K562 (cell line): ENCODE data around the gene CCDC137. TPM values are rescaled to one million over a fixed set of nuclear protein-coding genes. Genes with fewer than 3 reads are reported as not detected.

Experiments used
- ATF3 ChIP-seq, 2 experiments: fragments of 450-650 bp in 1 of 2; sonication (generic) in 1 of 2; formaldehyde crosslinking in 1 of 2; IDR thresholded peaks in 1 of 2; conservative IDR thresholded peaks in 1 of 2; 2 replicates each; pipeline versions ENCODE4 v1.6.1 to v1.8.1; 2016 to 2023; ENCODE audit warnings: mild to moderate bottlenecking in 2 of 2, moderate library complexity in 2 of 2, inconsistent platforms in 1 of 2, missing genetic modification reagents in 1 of 2
- CREM ChIP-seq: IDR thresholded peaks from 2 replicates; pipeline ENCODE4 v1.6.1; 2014; ENCODE audit warnings: antibody characterized with exemption, low read depth
- DNMT1 ChIP-seq: fragments of 450-650 bp; IDR thresholded peaks from 2 replicates; pipeline ENCODE4 v1.6.1; 2016; ENCODE audit warnings: antibody characterized with exemption, mild to moderate bottlenecking
- FOSL1 ChIP-seq: fragments of 200-800 bp; sonication (Bioruptor generic); conservative IDR thresholded peaks from 2 replicates; pipeline ENCODE4 v1.6.1; 2016; ENCODE audit warnings: missing genetic modification characterization, missing compliant biosample characterization
- FOXK2 ChIP-seq, 2 experiments: fragments of 450-650 bp; IDR thresholded peaks in 1 of 2; conservative IDR thresholded peaks in 1 of 2; 2 replicates each; pipeline ENCODE4 v1.6.1; 2016; ENCODE audit warnings: low read depth in 2 of 2, mild to moderate bottlenecking in 1 of 2
- FOXP1 ChIP-seq: sonication (generic); formaldehyde crosslinking; IDR thresholded peaks from 2 replicates; pipeline ENCODE4 v1.8.0; 2022; ENCODE audit warnings: mild to moderate bottlenecking, missing genetic modification reagents
- HNRNPL ChIP-seq: fragments of 200-400 bp; formaldehyde crosslinking; IDR thresholded peaks from 2 replicates; pipeline ENCODE4 v1.6.1; 2017; ENCODE audit warnings: low read depth, mild to moderate bottlenecking, low read length
- KDM2B ChIP-seq: fragments of 250-450 bp; sonication (Bioruptor Pico); IDR thresholded peaks from 2 replicates; pipeline ENCODE4 v1.8.0; 2021; ENCODE audit warnings: mild to moderate bottlenecking, moderate library complexity
- MEF2D ChIP-seq: conservative IDR thresholded peaks from 2 replicates; pipeline ENCODE4 v1.6.1; 2016; ENCODE audit warnings: low read depth, missing genetic modification characterization, missing compliant biosample characterization
- NFXL1 ChIP-seq: fragments of 450-650 bp; formaldehyde crosslinking; IDR thresholded peaks from 2 replicates; pipeline ENCODE4 v1.4.0; 2021; ENCODE audit warnings: mild to moderate bottlenecking
- POU5F1 ChIP-seq: fragments of 150-350 bp; IDR thresholded peaks from 2 replicates; pipeline ENCODE4 v1.6.1; 2014; ENCODE audit warnings: borderline replicate concordance, low read length, low read depth, mild to moderate bottlenecking; ENCODE audit not compliant: partially characterized antibody
- PURB ChIP-seq: sonication (generic); formaldehyde crosslinking; IDR thresholded peaks from 2 replicates; pipeline ENCODE4 v1.9.0; 2021; ENCODE audit warnings: low read depth, mild to moderate bottlenecking, missing genetic modification reagents
- TFE3 ChIP-seq: fragments of 450-650 bp; formaldehyde crosslinking; IDR thresholded peaks from 2 replicates; pipeline ENCODE4 v1.4.0; 2020; ENCODE audit warnings: mild to moderate bottlenecking, mixed read lengths
- TSC22D4 ChIP-seq: fragments of 450-650 bp; IDR thresholded peaks from 2 replicates; pipeline ENCODE4 v1.6.1; 2016; ENCODE audit warnings: missing genetic modification characterization, missing biosample characterization, control low read depth
- WHSC1 ChIP-seq: IDR thresholded peaks from one replicate; pipeline ENCODE4 v1.6.1; 2012; ENCODE audit warnings: low read length, control low read depth, inconsistent platforms
- YBX1 ChIP-seq: fragments of 450-650 bp; IDR thresholded peaks from 2 replicates; pipeline ENCODE4 v1.7.1; 2016; ENCODE audit warnings: mild to moderate bottlenecking
- ZNF263 ChIP-seq: sonication (generic); formaldehyde crosslinking; IDR thresholded peaks from 2 replicates; pipeline ENCODE4 v1.8.0; 2022; ENCODE audit warnings: mild to moderate bottlenecking, missing genetic modification reagents, borderline replicate concordance
- ZNF347 ChIP-seq: fragments of 450-650 bp; formaldehyde crosslinking; IDR thresholded peaks from 2 replicates; pipeline ENCODE4 v1.4.0; 2020; ENCODE audit warnings: low read depth, mild to moderate bottlenecking, moderate library complexity
- ZNF764 ChIP-seq: fragments of 250-450 bp; sonication (Bioruptor Pico); IDR thresholded peaks from 2 replicates; pipeline ENCODE4 v1.4.0; 2020; ENCODE audit warnings: low read depth, mild to moderate bottlenecking, moderate library complexity
- polyA plus RNA-seq, 8 experiments: library from polyadenylated mRNA; depleted of rRNA in 4 of 8; stranded (reverse) in 5 of 8; unstranded in 3 of 8; fragments of >200 nt; fragmentation: Nextera tagmentation in 2 of 8; fragmentation: Illumina TruSeq in 1 of 8; extraction: Ambion mirVana in 2 of 8; extraction: Trizol in 1 of 8; gene quantifications; 2 replicates each; pipeline versions ENCODE4 v1.2.1 to v1.2.3, GENCODE V29; 2011 to 2014; ENCODE audit warnings: inconsistent platforms in 1 of 8, missing spikeins in 1 of 8
- total RNA-seq, 7 experiments: library from RNA; depleted of rRNA in 6 of 7; stranded (reverse); fragments of >200 nt in 6 of 7; fragmentation: Illumina TruSeq in 2 of 7; extraction: Trizol in 2 of 7; gene quantifications; 2 replicates each; pipeline versions ENCODE4 v1.2.1 to v1.2.3, GENCODE V29; 2011 to 2021; ENCODE audit warnings: low replicate concordance in 1 of 7
- TF ChIP-seq, protein P1 (sequence below): fragments of 450-650 bp; IDR thresholded peaks from 2 replicates; pipeline ENCODE4 v1.7.1; 2018; ENCODE audit warnings: mild to moderate bottlenecking, low read depth; ENCODE audit not compliant: partially characterized antibody
- TF ChIP-seq, protein P2 (sequence below): conservative IDR thresholded peaks from 2 replicates; pipeline ENCODE4 v1.6.1; 2011; ENCODE audit warnings: low read depth, mild to moderate bottlenecking, low read length; ENCODE audit not compliant: control insufficient read depth

CCDC137 gene
- total and polyA plus RNA-seq, 9 of the 15 experiments (the other 6 are each of a cell fraction or from before 2014, with no cell fraction given): 2.3 to 68.1 (median 38.3) TPM

DNA sequence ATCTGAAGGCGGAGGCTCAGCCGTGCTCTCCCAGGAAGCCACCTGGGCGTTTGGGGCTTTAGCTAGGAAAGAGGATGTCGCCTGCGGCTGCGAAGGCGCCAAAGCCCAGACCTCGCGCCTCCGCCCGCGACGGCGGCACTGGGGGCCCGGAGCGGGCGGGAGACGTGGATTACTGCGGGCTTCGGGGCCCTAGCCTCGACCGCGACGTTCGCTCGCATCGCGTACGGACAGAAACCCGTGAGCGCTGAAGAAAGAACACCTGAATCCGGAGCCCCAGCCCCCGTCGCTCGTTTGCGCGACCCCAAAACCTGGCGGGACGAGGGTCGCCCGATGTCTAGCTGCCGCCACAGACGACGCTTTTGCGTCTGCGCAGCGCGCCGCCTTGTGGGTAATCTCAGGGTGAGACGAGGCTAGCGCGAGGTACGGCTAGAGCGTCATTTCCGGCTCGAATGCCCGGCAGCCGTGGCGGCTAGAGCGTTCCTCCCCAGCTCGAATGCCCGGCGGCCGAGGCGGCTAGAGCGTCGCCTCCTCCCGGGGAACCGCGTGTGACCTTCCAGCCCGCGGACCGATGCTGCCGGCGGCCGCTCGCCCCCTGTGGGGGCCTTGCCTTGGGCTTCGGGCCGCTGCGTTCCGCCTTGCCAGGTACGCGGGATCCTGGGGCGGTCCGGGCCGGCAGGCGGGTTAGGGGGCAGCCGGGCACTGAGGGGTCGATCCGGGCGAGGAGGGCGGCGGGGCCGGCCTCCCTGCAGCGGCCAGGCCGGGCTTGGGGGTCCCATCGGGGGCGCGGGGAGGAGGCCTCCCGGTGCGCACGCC is 36.6 kb downstream of the CCDC137 start, which contains the start of gene MRPL12 (continued):
- TF ChIP-seq PURB (CRISPR knock-in tag) (no peak), POU5F1 (no peak), ATF3 (IDR thresholded peaks at IDR 0.05) (no peak), ATF3 (CRISPR knock-in tag; conservative IDR thresholded peaks at IDR 0.05) (no peak; the same call in 1 of the 2 replicates), DNMT1 (no peak), WHSC1 (no peak), FOSL1 (tag) (no peak; the same call in 1 of the 2 replicates), YBX1 (no peak), CREM (peak; percentile 97), FOXP1 (CRISPR knock-in tag) (no peak), NFXL1 (CRISPR knock-in tag) (no peak), TFE3 (CRISPR knock-in tag) (no peak), TSC22D4 (tag) (no peak), MEF2D (tag) (no peak), HNRNPL (peak; percentile 75; the same call in 1 of the 2 replicates), ZNF263 (CRISPR knock-in tag) (no peak), FOXK2 (conservative IDR thresholded peaks at IDR 0.05 in 1 of 2, IDR thresholded peaks at IDR 0.05 in 1 of 2; ENCODE audit: low read depth in 2 of 2) (peak in 1 of 2 experiments; percentile 45; a peak in 1 of 4 replicates), ZNF764 (CRISPR knock-in tag) (no peak), KDM2B (peak; percentile 31; the same call in 1 of the 2 replicates), ZNF347 (CRISPR knock-in tag) (no peak)
- TF ChIP-seq, protein P1, sequence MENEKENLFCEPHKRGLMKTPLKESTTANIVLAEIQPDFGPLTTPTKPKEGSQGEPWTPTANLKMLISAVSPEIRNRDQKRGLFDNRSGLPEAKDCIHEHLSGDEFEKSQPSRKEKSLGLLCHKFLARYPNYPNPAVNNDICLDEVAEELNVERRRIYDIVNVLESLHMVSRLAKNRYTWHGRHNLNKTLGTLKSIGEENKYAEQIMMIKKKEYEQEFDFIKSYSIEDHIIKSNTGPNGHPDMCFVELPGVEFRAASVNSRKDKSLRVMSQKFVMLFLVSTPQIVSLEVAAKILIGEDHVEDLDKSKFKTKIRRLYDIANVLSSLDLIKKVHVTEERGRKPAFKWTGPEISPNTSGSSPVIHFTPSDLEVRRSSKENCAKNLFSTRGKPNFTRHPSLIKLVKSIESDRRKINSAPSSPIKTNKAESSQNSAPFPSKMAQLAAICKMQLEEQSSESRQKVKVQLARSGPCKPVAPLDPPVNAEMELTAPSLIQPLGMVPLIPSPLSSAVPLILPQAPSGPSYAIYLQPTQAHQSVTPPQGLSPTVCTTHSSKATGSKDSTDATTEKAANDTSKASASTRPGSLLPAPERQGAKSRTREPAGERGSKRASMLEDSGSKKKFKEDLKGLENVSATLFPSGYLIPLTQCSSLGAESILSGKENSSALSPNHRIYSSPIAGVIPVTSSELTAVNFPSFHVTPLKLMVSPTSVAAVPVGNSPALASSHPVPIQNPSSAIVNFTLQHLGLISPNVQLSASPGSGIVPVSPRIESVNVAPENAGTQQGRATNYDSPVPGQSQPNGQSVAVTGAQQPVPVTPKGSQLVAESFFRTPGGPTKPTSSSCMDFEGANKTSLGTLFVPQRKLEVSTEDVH: peak; percentile 58
- TF ChIP-seq, protein P2, sequence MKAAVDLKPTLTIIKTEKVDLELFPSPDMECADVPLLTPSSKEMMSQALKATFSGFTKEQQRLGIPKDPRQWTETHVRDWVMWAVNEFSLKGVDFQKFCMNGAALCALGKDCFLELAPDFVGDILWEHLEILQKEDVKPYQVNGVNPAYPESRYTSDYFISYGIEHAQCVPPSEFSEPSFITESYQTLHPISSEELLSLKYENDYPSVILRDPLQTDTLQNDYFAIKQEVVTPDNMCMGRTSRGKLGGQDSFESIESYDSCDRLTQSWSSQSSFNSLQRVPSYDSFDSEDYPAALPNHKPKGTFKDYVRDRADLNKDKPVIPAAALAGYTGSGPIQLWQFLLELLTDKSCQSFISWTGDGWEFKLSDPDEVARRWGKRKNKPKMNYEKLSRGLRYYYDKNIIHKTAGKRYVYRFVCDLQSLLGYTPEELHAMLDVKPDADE: peak; percentile 82; the same call in 1 of the 2 replicates
